Measurements from ENCODE around the gene DDX31.
A peak's percentile ranks its signal among the peaks of the same experiment; 100 is the strongest.

The DDX31 gene

DNA sequence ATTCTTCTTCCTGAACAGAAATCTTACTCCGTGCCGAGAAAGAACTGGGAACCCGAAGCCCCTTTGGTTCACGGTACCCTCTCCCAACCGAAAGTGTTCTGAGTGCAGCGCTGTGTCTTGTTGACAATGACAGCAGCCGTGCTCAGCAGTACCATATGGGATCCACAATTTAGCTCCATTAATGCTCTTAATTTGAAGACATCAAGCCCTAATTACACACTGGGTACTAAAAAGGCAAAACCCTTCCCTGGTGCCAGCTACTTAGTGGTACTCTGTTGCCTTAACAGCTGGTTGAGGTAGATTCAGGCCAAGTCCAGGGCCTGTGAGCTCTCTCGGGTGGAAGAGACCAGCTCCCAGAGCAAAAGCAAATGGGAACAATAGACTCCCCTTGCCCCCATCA is 24.5 kb downstream of the DDX31 start:
- Histone ChIP-seq H3K4me1 (ENCODE audit: insufficient read depth, poor library complexity, severe bottlenecking) (peaks cover 5% of the 10 kb centered on the region), H3K36me3 (ENCODE audit: low read depth) (peaks cover 94% of the 10 kb centered on the region), H3K4me3 (ENCODE audit: severe bottlenecking) (no peak overlapping the region), H3K27ac (ENCODE audit: poor library complexity, severe bottlenecking) (no peak overlapping the region), H3K9me3 (ENCODE audit: severe bottlenecking) (no peaks in the 10 kb centered on the region), H3K27me3 (ENCODE audit: insufficient read depth, poor library complexity, severe bottlenecking) (no peaks in the 10 kb centered on the region)
- no peak for TF ChIP-seq CTCF (IDR thresholded peaks at IDR 0.05; ENCODE audit: poor library complexity, severe bottlenecking)
- DNase-seq (ENCODE audit: low spot score) (no peak), ATAC-seq (ENCODE audit: low read depth) (no peak)

- Histone ChIP-seq H3K36me3 (ENCODE audit: low read depth) (peaks cover 88% of the 10 kb centered on the region), H3K4me1 (ENCODE audit: insufficient read depth, poor library complexity, severe bottlenecking) (peaks cover 5% of the 10 kb centered on the region), H3K9me3 (ENCODE audit: severe bottlenecking) (no peaks in the 10 kb centered on the region), H3K27ac (ENCODE audit: poor library complexity, severe bottlenecking) (no peak overlapping the region), H3K27me3 (ENCODE audit: insufficient read depth, poor library complexity, severe bottlenecking) (no peaks in the 10 kb centered on the region), H3K4me3 (ENCODE audit: severe bottlenecking) (no peak overlapping the region)
- ATAC-seq (ENCODE audit: low read depth) (no peak), DNase-seq (ENCODE audit: low spot score) (no peak)
- peak; percentile 15 for TF ChIP-seq CTCF (IDR thresholded peaks at IDR 0.05; ENCODE audit: poor library complexity, severe bottlenecking)
Observed at GRCh38 chr9:132644251-132644650, 25.5 kb downstream of the DDX31 start.

DNA sequence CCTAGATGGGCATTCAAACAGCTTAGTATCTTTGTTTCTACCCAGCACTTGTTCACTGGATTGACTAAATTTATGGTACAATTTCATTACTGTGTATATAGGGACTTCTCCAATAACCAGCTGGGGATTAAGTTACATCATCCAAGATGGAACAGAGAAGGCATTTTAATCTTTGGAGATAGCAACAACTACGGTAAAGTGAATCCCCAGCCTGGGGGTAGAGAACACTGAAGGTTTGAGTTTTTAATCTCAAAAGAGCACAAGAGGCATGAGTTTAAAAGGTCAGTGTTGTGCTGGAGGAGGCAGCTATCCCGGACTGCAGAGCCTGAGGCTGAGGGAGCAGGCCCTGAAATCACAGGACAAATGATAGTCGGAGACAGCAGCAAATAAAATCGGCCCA is 28.6 kb downstream of the DDX31 start:
- TF ChIP-seq CTCF (IDR thresholded peaks at IDR 0.05; ENCODE audit: poor library complexity, severe bottlenecking): no peak
- ATAC-seq (ENCODE audit: low read depth): no peak
- H3K4me1 ChIP-seq (ENCODE audit: insufficient read depth, poor library complexity, severe bottlenecking): peaks cover 22% of the 10 kb centered on the region
- H3K4me3 ChIP-seq (ENCODE audit: severe bottlenecking): no peak overlapping the region
- no peaks in the 10 kb centered on the region for H3K27me3 ChIP-seq (ENCODE audit: insufficient read depth, poor library complexity, severe bottlenecking)
- H3K9me3 ChIP-seq (ENCODE audit: severe bottlenecking): no peaks in the 10 kb centered on the region
- DNase-seq (ENCODE audit: low spot score): no peak
- peaks cover 80% of the 10 kb centered on the region for H3K36me3 ChIP-seq (ENCODE audit: low read depth)
- H3K27ac ChIP-seq (ENCODE audit: poor library complexity, severe bottlenecking): no peak overlapping the region

- DNase-seq (ENCODE audit: low spot score) (no peak), ATAC-seq (ENCODE audit: low read depth) (no peak)
- TF ChIP-seq CTCF (IDR thresholded peaks at IDR 0.05; ENCODE audit: poor library complexity, severe bottlenecking): no peak
- Histone ChIP-seq H3K27me3 (ENCODE audit: insufficient read depth, poor library complexity, severe bottlenecking) (no peaks in the 10 kb centered on the region), H3K4me1 (ENCODE audit: insufficient read depth, poor library complexity, severe bottlenecking) (peaks cover 22% of the 10 kb centered on the region), H3K27ac (ENCODE audit: poor library complexity, severe bottlenecking) (peak overlapping the region; percentile 32), H3K36me3 (ENCODE audit: low read depth) (peaks cover 61% of the 10 kb centered on the region), H3K9me3 (ENCODE audit: severe bottlenecking) (no peaks in the 10 kb centered on the region), H3K4me3 (ENCODE audit: severe bottlenecking) (no peak overlapping the region)
Observed at GRCh38 chr9:132639322-132639721, 30.5 kb downstream of the DDX31 start.

DNA sequence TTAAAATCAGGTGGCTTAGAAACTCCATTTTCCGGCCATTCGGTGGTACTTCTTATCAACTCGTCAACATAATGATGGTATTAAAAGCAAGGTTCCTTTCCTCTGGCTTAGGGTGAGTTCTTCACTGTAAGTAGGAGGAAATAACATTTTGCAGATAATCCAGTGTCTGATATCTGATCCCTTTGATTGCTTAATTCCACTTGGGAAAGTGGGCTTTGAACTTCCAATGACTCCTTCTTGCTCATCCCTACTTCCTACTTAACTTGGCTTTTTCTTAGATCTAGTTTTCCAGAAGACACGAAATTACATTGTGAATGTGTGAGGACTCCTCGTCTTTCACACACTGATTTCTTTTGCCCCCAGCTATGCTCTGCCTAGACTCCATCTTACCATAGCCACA is 31.5 kb downstream of the DDX31 start:
- Histone ChIP-seq H3K4me1 (ENCODE audit: insufficient read depth, poor library complexity, severe bottlenecking) (peaks cover 22% of the 10 kb centered on the region), H3K4me3 (ENCODE audit: severe bottlenecking) (no peak overlapping the region), H3K27me3 (ENCODE audit: insufficient read depth, poor library complexity, severe bottlenecking) (no peaks in the 10 kb centered on the region), H3K27ac (ENCODE audit: poor library complexity, severe bottlenecking) (peak overlapping the region; percentile 32), H3K9me3 (ENCODE audit: severe bottlenecking) (no peaks in the 10 kb centered on the region), H3K36me3 (ENCODE audit: low read depth) (peaks cover 51% of the 10 kb centered on the region)
- no peak for TF ChIP-seq CTCF (IDR thresholded peaks at IDR 0.05; ENCODE audit: poor library complexity, severe bottlenecking)
- ATAC-seq (ENCODE audit: low read depth) (peak; percentile 65), DNase-seq (ENCODE audit: low spot score) (no peak)

Data from RWPE2 (cell line).